HEK293 (cell line): ENCODE results near the gene TSPEAR.

Source experiments
- CTCF ChIA-PET: fragments of 350-600 bp; formaldehyde crosslinking; extraction: SDS; loops from one replicate; lab custom pipeline; 2021; ENCODE audit warnings: antibody characterized with exemption; lab: Yijun Ruan, JAX
- POLR2A ChIA-PET: fragments of 300-600 bp; formaldehyde crosslinking; extraction: SDS; loops from one replicate; lab custom pipeline; 2020; ENCODE audit warnings: antibody characterized with exemption, inconsistent platforms; lab: Yijun Ruan, JAX
- H3K27ac ChIP-seq: fragments of 200-500 bp; sonication (Bioruptor generic); 2 replicates; pipeline ENCODE4 v1.5.1; 2014; ENCODE audit warnings: low read depth, low read length, control low read depth, inconsistent platforms; ENCODE audit errors: extremely low read depth
- H3K36me3 ChIP-seq, 2 experiments: fragments of 200-500 bp in 1 of 2; sonication (Bioruptor generic) in 1 of 2; 1 replicate in 1 of 2; 2 replicates in 1 of 2; pipeline ENCODE4 v1.5.1; 2014 to 2017; ENCODE audit warnings: inconsistent platforms in 2 of 2, low read length in 2 of 2; ENCODE audit not compliant: control insufficient read depth in 2 of 2, insufficient read depth in 1 of 2
- H3K4me1 ChIP-seq: fragments of 200-500 bp; sonication (Bioruptor generic); 2 replicates; pipeline ENCODE4 v1.5.1; 2014; ENCODE audit warnings: mild to moderate bottlenecking, low read length, inconsistent platforms; ENCODE audit not compliant: control insufficient read depth, insufficient read depth
- H3K4me3 ChIP-seq: 2 replicates; pipeline ENCODE4 v1.5.1; 2011; ENCODE audit warnings: low read depth, mild to moderate bottlenecking, control low read depth, low read length, moderate library complexity
- H3K9me3 ChIP-seq: fragments of 200-500 bp; sonication (Bioruptor generic); 2 replicates; pipeline ENCODE4 v1.5.1; 2014; ENCODE audit warnings: low read depth, low read length, inconsistent platforms; ENCODE audit not compliant: control insufficient read depth, insufficient read depth
- BCL11B ChIP-seq: fragments of 450-650 bp; formaldehyde crosslinking; IDR thresholded peaks from 2 replicates; pipeline ENCODE4 v1.5.1; 2016; ENCODE audit warnings: low read depth, missing biosample characterization, missing genetic modification characterization
- FEZF1 ChIP-seq: fragments of 450-650 bp; formaldehyde crosslinking; IDR thresholded peaks from 2 replicates; pipeline ENCODE4 v1.5.1; 2016; ENCODE audit warnings: missing biosample characterization, missing genetic modification characterization
- HOXD13 ChIP-seq: sonication (generic); formaldehyde crosslinking; IDR thresholded peaks from 2 replicates; pipeline ENCODE4 v1.8.0; 2022; ENCODE audit warnings: missing genetic modification reagents, borderline replicate concordance
- IKZF3 ChIP-seq: fragments of 450-650 bp; IDR thresholded peaks from 2 replicates; pipeline ENCODE4 v1.5.0; 2018; ENCODE audit warnings: missing biosample characterization, mild to moderate bottlenecking, missing genetic modification characterization, moderate library complexity
- KLF9 ChIP-seq: fragments of 450-650 bp; formaldehyde crosslinking; IDR thresholded peaks from 2 replicates; pipeline ENCODE4 v1.5.1; 2016; ENCODE audit warnings: missing biosample characterization, missing genetic modification characterization, low read depth
- MEIS1 ChIP-seq: sonication (generic); formaldehyde crosslinking; IDR thresholded peaks from 2 replicates; pipeline ENCODE4 v1.8.1; 2022; ENCODE audit warnings: missing genetic modification reagents, mild to moderate bottlenecking, borderline replicate concordance
- RBAK ChIP-seq: fragments of 450-650 bp; formaldehyde crosslinking; IDR thresholded peaks from 2 replicates; pipeline ENCODE4 v1.5.1; 2016; ENCODE audit warnings: missing biosample characterization, missing genetic modification characterization
- SETDB1 ChIP-seq: IDR thresholded peaks from one replicate; pipeline ENCODE4 v1.6.1; 2017; ENCODE audit warnings: mild to moderate bottlenecking, low read length, moderate library complexity, mixed read lengths; ENCODE audit not compliant: insufficient read length
- SP3 ChIP-seq: fragments of 450-650 bp; formaldehyde crosslinking; IDR thresholded peaks from 2 replicates; pipeline ENCODE4 v1.5.1; 2016; ENCODE audit warnings: missing biosample characterization, missing genetic modification characterization
- SP7 ChIP-seq: fragments of 450-650 bp; formaldehyde crosslinking; IDR thresholded peaks from 2 replicates; pipeline ENCODE4 v1.5.1; 2016; ENCODE audit warnings: missing biosample characterization, missing genetic modification characterization
- ZFP69B ChIP-seq: fragments of 450-650 bp; formaldehyde crosslinking; IDR thresholded peaks from 2 replicates; pipeline ENCODE4 v1.5.1; 2016; ENCODE audit warnings: missing biosample characterization, missing genetic modification characterization
- ZNF140 ChIP-seq: fragments of 450-650 bp; formaldehyde crosslinking; IDR thresholded peaks from 2 replicates; pipeline ENCODE4 v1.5.1; 2016; ENCODE audit warnings: missing biosample characterization, missing genetic modification characterization
- ZNF19 ChIP-seq: fragments of 450-650 bp; formaldehyde crosslinking; IDR thresholded peaks from 2 replicates; pipeline ENCODE4; 2016; ENCODE audit warnings: missing biosample characterization, missing genetic modification characterization, low read depth
- ZNF223 ChIP-seq: fragments of 450-650 bp; formaldehyde crosslinking; IDR thresholded peaks from 2 replicates; pipeline ENCODE4 v1.5.1; 2016; ENCODE audit warnings: missing biosample characterization, missing genetic modification characterization
- ZNF362 ChIP-seq: fragments of 450-650 bp; formaldehyde crosslinking; IDR thresholded peaks from 2 replicates; pipeline ENCODE4 v1.5.1; 2016; ENCODE audit warnings: missing biosample characterization, missing genetic modification characterization
- ZNF404 ChIP-seq: fragments of 450-650 bp; formaldehyde crosslinking; IDR thresholded peaks from 2 replicates; pipeline ENCODE4 v1.5.1; 2017; ENCODE audit warnings: missing biosample characterization, missing genetic modification characterization
- ZNF423 ChIP-seq: fragments of 450-650 bp; formaldehyde crosslinking; IDR thresholded peaks from 2 replicates; pipeline ENCODE4 v1.5.1; 2016; ENCODE audit warnings: missing biosample characterization, missing genetic modification characterization
- ZNF433 ChIP-seq: fragments of 450-650 bp; formaldehyde crosslinking; IDR thresholded peaks from 2 replicates; pipeline ENCODE4 v1.5.1; 2016; ENCODE audit warnings: missing biosample characterization, missing genetic modification characterization, low read depth
- ZNF530 ChIP-seq: fragments of 450-650 bp; formaldehyde crosslinking; IDR thresholded peaks from 2 replicates; pipeline ENCODE4 v1.5.1; 2016; ENCODE audit warnings: low read depth, missing biosample characterization, missing genetic modification characterization
- ZNF654 ChIP-seq: fragments of 450-650 bp; formaldehyde crosslinking; IDR thresholded peaks from 2 replicates; pipeline ENCODE4 v1.5.1; 2016; ENCODE audit warnings: low read depth, missing biosample characterization, missing genetic modification characterization
- ZNF768 ChIP-seq: fragments of 450-650 bp; formaldehyde crosslinking; IDR thresholded peaks from 2 replicates; pipeline ENCODE4 v1.5.1; 2018; ENCODE audit warnings: missing biosample characterization, mild to moderate bottlenecking, missing genetic modification characterization
- ZNF837 ChIP-seq: fragments of 450-650 bp; formaldehyde crosslinking; IDR thresholded peaks from 2 replicates; pipeline ENCODE4 v1.5.1; 2016; ENCODE audit warnings: missing biosample characterization, missing genetic modification characterization
- TF ChIP-seq, protein P1 (sequence below): fragments of 450-650 bp; IDR thresholded peaks from 2 replicates; pipeline ENCODE4 v1.5.1; 2018; ENCODE audit warnings: missing biosample characterization, mild to moderate bottlenecking, missing genetic modification characterization
- TF ChIP-seq, protein P2 (sequence below): fragments of 450-650 bp; formaldehyde crosslinking; optimal IDR thresholded peaks from 2 replicates; pipeline ENCODE3; 2016; ENCODE audit warnings: missing biosample characterization, mild to moderate bottlenecking, missing genetic modification characterization
- TF ChIP-seq, protein P3 (sequence below): fragments of 450-650 bp; formaldehyde crosslinking; IDR thresholded peaks from 2 replicates; pipeline ENCODE4 v1.5.1; 2017; ENCODE audit warnings: missing biosample characterization, missing genetic modification characterization
- TF ChIP-seq, protein P4 (sequence below): fragments of 450-650 bp; formaldehyde crosslinking; IDR thresholded peaks from 2 replicates; pipeline ENCODE4 v1.5.0; 2017; ENCODE audit warnings: missing biosample characterization, missing genetic modification characterization, borderline replicate concordance
- TF ChIP-seq, protein P5 (sequence below): fragments of 450-650 bp; formaldehyde crosslinking; IDR thresholded peaks from 2 replicates; pipeline ENCODE4 v1.5.1; 2016; ENCODE audit warnings: missing biosample characterization, missing genetic modification characterization

The TSPEAR gene

DNA sequence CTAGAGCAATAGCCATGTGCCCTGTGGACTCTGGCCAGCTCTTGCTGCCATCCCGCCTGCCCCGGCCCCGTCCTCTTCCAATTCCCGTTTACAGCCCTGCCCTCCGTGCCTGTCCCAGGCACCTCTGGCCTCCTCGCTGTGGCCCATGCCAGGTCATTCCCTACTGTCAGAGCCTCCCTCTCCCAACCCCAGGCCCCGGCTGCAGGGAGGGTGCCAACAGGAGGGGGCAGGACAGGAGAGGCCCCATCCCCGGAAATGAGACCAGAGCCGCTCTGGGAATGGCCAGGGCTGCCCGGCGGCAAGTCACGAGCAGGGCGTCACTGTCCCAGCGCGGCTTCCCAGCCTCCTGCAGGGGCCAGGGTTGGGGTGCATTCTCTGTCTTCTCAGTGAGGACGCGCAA, 23.5 kb upstream of the TSPEAR start:
- CTCF ChIA-PET: interaction anchor here (0.5 kb wide), 1 partner anchor 28 kb away, joined by 3 read pairs; no protein-coding TSS in a partner anchor

DNA sequence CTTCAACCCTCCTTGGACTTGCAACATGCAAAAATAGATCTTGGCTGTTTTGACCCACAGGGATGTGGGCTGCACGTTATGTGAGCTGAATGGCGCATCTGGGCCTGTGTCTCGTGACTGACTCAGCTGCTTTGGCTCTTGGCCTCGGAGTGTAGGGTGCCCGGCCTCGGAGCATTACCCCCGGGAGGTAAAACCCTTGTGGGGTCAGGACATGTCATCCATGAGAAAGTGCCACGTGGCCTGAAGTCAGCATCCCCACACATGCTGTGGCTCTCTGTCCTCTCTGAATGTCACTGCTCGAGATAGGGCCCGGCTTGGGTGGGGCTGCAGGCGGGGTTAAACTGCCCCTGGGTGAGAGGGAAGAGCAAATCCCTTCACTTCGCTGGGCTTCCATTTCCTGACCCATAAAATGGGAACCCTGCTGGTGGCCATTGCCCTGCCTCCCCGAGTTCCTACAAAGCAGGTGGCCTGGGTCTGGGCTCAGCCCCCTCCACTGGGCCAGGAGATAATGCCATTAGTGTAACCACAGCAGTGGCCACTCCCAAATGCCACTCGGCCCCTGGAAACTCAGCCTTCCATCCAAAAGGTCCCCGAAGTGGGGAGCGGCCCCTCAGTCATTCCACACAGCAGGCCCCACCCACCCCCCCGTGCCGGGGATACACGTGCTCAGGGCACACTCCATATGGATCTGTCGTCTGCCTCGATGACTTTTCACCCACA, 22.8 kb upstream of the TSPEAR start:
- Histone ChIP-seq H3K9me3 (no peaks in the 10 kb centered on the region), H3K27ac (no peak overlapping the region), H3K36me3 (no peaks in the 10 kb centered on the region), H3K4me1 (no peaks in the 10 kb centered on the region), H3K4me3 (no peak overlapping the region)
- ChIA-PET POLR2A (no interaction called here), CTCF (no interaction called here)
- TF ChIP-seq ZNF837 (tag by site-specific recombination) (no peak), ZNF362 (no peak), IKZF3 (tag by site-specific recombination) (no peak), ZNF654 (tag by site-specific recombination) (no peak), ZNF19 (tag by site-specific recombination) (no peak), ZNF404 (tag by site-specific recombination) (no peak), MEIS1 (CRISPR knock-in tag) (no peak), SETDB1 (no peak)
- TF ChIP-seq, protein P1, sequence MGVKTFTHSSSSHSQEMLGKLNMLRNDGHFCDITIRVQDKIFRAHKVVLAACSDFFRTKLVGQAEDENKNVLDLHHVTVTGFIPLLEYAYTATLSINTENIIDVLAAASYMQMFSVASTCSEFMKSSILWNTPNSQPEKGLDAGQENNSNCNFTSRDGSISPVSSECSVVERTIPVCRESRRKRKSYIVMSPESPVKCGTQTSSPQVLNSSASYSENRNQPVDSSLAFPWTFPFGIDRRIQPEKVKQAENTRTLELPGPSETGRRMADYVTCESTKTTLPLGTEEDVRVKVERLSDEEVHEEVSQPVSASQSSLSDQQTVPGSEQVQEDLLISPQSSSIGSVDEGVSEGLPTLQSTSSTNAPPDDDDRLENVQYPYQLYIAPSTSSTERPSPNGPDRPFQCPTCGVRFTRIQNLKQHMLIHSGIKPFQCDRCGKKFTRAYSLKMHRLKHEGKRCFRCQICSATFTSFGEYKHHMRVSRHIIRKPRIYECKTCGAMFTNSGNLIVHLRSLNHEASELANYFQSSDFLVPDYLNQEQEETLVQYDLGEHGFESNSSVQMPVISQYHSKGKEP (tag by site-specific recombination): no peak
- TF ChIP-seq, protein P2, sequence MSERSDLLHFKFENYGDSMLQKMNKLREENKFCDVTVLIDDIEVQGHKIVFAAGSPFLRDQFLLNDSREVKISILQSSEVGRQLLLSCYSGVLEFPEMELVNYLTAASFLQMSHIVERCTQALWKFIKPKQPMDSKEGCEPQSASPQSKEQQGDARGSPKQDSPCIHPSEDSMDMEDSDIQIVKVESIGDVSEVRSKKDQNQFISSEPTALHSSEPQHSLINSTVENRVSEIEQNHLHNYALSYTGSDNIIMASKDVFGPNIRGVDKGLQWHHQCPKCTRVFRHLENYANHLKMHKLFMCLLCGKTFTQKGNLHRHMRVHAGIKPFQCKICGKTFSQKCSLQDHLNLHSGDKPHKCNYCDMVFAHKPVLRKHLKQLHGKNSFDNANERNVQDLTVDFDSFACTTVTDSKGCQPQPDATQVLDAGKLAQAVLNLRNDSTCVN (tag by site-specific recombination): no peak

More for the DNA sequence above, 23.5 kb upstream of the TSPEAR start:
- POLR2A ChIA-PET: no interaction called here
- no peak overlapping the region for H3K27ac ChIP-seq
- no peaks in the 10 kb centered on the region for H3K36me3 ChIP-seq
- no peak overlapping the region for H3K4me3 ChIP-seq
- no peaks in the 10 kb centered on the region for H3K9me3 ChIP-seq
- no peak for TF ChIP-seq KLF9 (tag by site-specific recombination)
- no peak for TF ChIP-seq RBAK (tag by site-specific recombination)
- TF ChIP-seq, protein P3, sequence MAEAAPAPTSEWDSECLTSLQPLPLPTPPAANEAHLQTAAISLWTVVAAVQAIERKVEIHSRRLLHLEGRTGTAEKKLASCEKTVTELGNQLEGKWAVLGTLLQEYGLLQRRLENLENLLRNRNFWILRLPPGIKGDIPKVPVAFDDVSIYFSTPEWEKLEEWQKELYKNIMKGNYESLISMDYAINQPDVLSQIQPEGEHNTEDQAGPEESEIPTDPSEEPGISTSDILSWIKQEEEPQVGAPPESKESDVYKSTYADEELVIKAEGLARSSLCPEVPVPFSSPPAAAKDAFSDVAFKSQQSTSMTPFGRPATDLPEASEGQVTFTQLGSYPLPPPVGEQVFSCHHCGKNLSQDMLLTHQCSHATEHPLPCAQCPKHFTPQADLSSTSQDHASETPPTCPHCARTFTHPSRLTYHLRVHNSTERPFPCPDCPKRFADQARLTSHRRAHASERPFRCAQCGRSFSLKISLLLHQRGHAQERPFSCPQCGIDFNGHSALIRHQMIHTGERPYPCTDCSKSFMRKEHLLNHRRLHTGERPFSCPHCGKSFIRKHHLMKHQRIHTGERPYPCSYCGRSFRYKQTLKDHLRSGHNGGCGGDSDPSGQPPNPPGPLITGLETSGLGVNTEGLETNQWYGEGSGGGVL: no peak
- no peak for TF ChIP-seq SP7 (tag by site-specific recombination)
- TF ChIP-seq HOXD13: no peak
- TF ChIP-seq FEZF1 (tag by site-specific recombination): no peak
- TF ChIP-seq ZNF140 (tag by site-specific recombination): no peak
- TF ChIP-seq SETDB1: no peak
- TF ChIP-seq ZNF768: no peak
- TF ChIP-seq, protein P4, sequence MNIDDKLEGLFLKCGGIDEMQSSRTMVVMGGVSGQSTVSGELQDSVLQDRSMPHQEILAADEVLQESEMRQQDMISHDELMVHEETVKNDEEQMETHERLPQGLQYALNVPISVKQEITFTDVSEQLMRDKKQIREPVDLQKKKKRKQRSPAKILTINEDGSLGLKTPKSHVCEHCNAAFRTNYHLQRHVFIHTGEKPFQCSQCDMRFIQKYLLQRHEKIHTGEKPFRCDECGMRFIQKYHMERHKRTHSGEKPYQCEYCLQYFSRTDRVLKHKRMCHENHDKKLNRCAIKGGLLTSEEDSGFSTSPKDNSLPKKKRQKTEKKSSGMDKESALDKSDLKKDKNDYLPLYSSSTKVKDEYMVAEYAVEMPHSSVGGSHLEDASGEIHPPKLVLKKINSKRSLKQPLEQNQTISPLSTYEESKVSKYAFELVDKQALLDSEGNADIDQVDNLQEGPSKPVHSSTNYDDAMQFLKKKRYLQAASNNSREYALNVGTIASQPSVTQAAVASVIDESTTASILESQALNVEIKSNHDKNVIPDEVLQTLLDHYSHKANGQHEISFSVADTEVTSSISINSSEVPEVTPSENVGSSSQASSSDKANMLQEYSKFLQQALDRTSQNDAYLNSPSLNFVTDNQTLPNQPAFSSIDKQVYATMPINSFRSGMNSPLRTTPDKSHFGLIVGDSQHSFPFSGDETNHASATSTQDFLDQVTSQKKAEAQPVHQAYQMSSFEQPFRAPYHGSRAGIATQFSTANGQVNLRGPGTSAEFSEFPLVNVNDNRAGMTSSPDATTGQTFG (tag by site-specific recombination): no peak
- no peak for TF ChIP-seq SP3 (tag by site-specific recombination)
- no peak for TF ChIP-seq ZNF223 (tag by site-specific recombination)
- no peak for TF ChIP-seq ZNF433 (tag by site-specific recombination)
- no peak for TF ChIP-seq BCL11B
- TF ChIP-seq, protein P5, sequence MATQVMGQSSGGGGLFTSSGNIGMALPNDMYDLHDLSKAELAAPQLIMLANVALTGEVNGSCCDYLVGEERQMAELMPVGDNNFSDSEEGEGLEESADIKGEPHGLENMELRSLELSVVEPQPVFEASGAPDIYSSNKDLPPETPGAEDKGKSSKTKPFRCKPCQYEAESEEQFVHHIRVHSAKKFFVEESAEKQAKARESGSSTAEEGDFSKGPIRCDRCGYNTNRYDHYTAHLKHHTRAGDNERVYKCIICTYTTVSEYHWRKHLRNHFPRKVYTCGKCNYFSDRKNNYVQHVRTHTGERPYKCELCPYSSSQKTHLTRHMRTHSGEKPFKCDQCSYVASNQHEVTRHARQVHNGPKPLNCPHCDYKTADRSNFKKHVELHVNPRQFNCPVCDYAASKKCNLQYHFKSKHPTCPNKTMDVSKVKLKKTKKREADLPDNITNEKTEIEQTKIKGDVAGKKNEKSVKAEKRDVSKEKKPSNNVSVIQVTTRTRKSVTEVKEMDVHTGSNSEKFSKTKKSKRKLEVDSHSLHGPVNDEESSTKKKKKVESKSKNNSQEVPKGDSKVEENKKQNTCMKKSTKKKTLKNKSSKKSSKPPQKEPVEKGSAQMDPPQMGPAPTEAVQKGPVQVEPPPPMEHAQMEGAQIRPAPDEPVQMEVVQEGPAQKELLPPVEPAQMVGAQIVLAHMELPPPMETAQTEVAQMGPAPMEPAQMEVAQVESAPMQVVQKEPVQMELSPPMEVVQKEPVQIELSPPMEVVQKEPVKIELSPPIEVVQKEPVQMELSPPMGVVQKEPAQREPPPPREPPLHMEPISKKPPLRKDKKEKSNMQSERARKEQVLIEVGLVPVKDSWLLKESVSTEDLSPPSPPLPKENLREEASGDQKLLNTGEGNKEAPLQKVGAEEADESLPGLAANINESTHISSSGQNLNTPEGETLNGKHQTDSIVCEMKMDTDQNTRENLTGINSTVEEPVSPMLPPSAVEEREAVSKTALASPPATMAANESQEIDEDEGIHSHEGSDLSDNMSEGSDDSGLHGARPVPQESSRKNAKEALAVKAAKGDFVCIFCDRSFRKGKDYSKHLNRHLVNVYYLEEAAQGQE: no peak
- no peak for TF ChIP-seq ZNF530 (tag by site-specific recombination)
- no peak for TF ChIP-seq ZNF423 (tag by site-specific recombination)
- TF ChIP-seq ZNF404 (tag by site-specific recombination): no peak
- no peak for TF ChIP-seq ZFP69B (tag by site-specific recombination)
- no peak for TF ChIP-seq ZNF19 (tag by site-specific recombination)
- TF ChIP-seq, all 188 proteins: peak for 0
- H3K4me1 ChIP-seq: no peaks in the 10 kb centered on the region
